ENCODE data around the gene CDH5. TPM values are rescaled to one million over a fixed set of nuclear protein-coding genes. Genes with fewer than 3 reads are reported as not detected.

The CDH5 gene
- total and polyA plus RNA-seq, 7 donors, result 15.1 to 48.4 (median 22.2) TPM

DNA sequence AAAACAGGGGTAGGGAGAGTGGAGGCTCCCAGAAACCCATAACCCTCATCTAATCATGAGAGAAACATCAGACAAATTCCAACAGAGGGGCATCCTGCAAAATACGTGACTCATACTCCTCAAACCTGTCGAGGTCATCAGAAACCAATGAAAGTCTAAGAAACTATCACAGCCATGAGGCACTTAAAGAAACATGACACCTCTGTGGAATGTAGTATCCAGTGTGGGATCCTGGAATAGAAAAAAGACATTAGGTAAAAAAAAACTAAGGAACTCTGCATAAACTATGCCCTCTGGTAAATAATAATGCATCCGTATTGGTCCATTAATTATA lies 16.4 kb downstream of the CDH5 start:
- H3K4me3 ChIP-seq, result no peak overlapping the region
- ATAC-seq, result peak in 2 of 4 donors; percentile 24 to 26
- H3K9me3 ChIP-seq, result no peaks in the 10 kb centered on the region
- 53 to 56% (median 53%) methylated on average over 3 of the region's 3 CpGs for WGBS, 3 donors
- peak overlapping the region; percentile 61 for H3K27ac ChIP-seq
- H3K4me1 ChIP-seq, result no peaks in the 10 kb centered on the region
- no peaks in the 10 kb centered on the region for H3K36me3 ChIP-seq (ENCODE audit: insufficient read depth in 1 of 2, low read depth in 1 of 2)
- DNase-seq, result no peak
- intact Hi-C loops (cut with DNase I), result no loop called here
- TF ChIP-seq, protein P1, sequence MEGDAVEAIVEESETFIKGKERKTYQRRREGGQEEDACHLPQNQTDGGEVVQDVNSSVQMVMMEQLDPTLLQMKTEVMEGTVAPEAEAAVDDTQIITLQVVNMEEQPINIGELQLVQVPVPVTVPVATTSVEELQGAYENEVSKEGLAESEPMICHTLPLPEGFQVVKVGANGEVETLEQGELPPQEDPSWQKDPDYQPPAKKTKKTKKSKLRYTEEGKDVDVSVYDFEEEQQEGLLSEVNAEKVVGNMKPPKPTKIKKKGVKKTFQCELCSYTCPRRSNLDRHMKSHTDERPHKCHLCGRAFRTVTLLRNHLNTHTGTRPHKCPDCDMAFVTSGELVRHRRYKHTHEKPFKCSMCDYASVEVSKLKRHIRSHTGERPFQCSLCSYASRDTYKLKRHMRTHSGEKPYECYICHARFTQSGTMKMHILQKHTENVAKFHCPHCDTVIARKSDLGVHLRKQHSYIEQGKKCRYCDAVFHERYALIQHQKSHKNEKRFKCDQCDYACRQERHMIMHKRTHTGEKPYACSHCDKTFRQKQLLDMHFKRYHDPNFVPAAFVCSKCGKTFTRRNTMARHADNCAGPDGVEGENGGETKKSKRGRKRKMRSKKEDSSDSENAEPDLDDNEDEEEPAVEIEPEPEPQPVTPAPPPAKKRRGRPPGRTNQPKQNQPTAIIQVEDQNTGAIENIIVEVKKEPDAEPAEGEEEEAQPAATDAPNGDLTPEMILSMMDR (IDR thresholded peaks at IDR 0.05), result no peak
- peaks cover 0 to 2% (median 0%) of the 10 kb centered on the region in 3 donors for H3K27me3 ChIP-seq (ENCODE audit: insufficient read depth in 3 of 3, low read length in 2 of 3)

DNA sequence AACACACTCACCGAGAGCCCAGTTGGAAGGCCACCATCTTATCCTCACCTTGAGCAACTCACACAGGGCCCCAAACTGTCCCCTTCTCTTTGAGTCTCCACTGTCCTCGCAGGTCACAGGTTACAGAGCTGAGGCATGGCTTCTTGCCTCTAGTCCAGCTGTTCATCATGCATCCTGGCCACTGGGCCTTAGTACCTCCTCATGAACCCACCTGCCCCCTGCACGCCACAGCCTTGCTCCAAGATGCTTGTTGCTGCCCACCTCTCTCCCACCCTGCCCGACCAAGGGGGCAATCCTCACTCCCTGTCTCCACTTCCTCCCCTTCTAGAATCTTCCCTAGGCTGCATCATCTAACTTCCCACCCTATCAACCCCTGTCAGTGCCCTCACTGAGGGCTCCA lies 17.1 kb downstream of the CDH5 start:
- DNase-seq (no peak), ATAC-seq (no peak)
- Histone ChIP-seq H3K27ac (peak overlapping the region; percentile 61), H3K4me3 (no peak overlapping the region), H3K9me3 (no peaks in the 10 kb centered on the region), H3K4me1 (no peaks in the 10 kb centered on the region), H3K27me3 (ENCODE audit: insufficient read depth in 3 of 3, low read length in 2 of 3) (peaks cover 0 to 2% (median 0%) of the 10 kb centered on the region in 3 donors), H3K36me3 (ENCODE audit: insufficient read depth in 1 of 2, low read depth in 1 of 2) (peaks cover 0 to 2% of the 10 kb centered on the region in 2 donors)
- intact Hi-C loops (cut with DNase I), result no loop called here
- TF ChIP-seq, protein P1 (IDR thresholded peaks at IDR 0.05), result no peak
- WGBS, 3 donors, result 75 to 89% (median 79%) methylated on average over 4 of the region's 4 CpGs

DNA sequence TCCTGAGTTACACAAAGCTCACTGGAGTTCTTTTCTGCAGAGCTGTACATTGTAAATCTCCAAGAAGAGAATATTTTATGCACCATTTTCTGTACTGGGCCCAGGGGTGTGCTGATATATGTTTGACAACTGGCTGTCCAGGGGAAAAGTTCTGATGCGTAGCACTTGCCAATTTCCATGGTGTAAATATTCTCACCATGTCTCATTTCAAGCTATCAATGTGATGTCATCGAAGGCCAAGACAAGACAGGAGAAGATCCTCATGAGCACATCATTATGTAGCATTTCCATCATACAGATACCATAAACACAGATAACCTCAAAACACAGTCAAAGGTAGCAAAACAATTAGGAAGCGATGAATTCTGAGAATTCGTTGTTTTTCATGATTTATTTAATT lies 18.9 kb downstream of the CDH5 start:
- Histone ChIP-seq H3K36me3 (ENCODE audit: insufficient read depth in 1 of 2, low read depth in 1 of 2) (peaks cover 0 to 8% of the 10 kb centered on the region in 2 donors), H3K27ac (no peak overlapping the region), H3K4me1 (no peaks in the 10 kb centered on the region), H3K4me3 (no peak overlapping the region), H3K9me3 (no peaks in the 10 kb centered on the region), H3K27me3 (ENCODE audit: insufficient read depth in 3 of 3, low read length in 2 of 3) (peaks cover 0 to 2% (median 0%) of the 10 kb centered on the region in 3 donors)
- DNase-seq, result no peak
- intact Hi-C loops (cut with DNase I), result no loop called here
- TF ChIP-seq, protein P1 (IDR thresholded peaks at IDR 0.05), result no peak
- 83 to 93% (median 90%) methylated on average over 4 of the region's 4 CpGs for WGBS, 3 donors
- ATAC-seq, result no peak

DNA sequence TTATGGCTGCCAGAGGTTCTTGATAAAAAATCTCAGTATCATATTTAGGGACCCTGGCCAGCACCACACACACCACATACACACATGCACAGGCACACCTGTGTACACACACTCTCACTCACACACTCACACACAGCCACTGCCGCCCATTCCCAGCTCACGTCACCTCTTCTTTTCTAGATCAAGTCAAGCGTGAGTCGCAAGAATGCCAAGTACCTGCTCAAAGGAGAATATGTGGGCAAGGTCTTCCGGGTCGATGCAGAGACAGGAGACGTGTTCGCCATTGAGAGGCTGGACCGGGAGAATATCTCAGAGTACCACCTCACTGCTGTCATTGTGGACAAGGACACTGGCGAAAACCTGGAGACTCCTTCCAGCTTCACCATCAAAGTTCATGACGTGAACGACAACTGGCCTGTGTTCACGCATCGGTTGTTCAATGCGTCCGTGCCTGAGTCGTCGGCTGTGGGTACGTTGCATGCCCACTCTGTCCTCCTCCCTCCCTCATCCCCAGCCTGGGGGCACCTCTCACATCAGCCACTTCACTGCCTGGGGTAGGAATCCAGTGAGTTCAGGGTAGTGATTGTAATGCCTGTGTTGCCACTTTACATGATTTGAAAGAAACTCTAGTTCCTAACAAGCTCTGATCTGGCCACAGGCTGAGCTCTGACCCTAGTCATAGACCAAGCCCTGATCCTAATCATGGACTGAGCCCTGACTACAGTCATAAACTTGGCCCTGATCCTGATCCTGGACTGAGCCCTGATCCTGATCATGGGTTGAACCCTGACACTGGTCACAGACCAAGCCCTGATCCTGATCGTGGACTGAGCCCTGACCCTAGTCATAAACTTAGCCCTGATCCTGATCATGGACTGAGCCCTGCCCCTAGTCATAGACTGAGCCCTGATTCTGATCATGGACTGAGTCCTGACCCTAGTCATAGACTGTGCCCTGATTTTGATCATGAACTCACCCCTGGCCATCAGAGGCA lies 20.4 kb downstream of the CDH5 start:
- ATAC-seq, result no peak
- Histone ChIP-seq H3K4me1 (no peaks in the 10 kb centered on the region), H3K9me3 (no peaks in the 10 kb centered on the region), H3K27ac (no peak overlapping the region), H3K27me3 (ENCODE audit: insufficient read depth in 3 of 3, low read length in 2 of 3) (peaks cover 0 to 2% (median 0%) of the 10 kb centered on the region in 3 donors), H3K36me3 (ENCODE audit: insufficient read depth in 1 of 2, low read depth in 1 of 2) (peaks cover 0 to 8% of the 10 kb centered on the region in 2 donors), H3K4me3 (no peak overlapping the region)
- 78 to 83% (median 79%) methylated on average over 20 of the region's 20 CpGs for WGBS, 3 donors
- TF ChIP-seq, protein P1 (IDR thresholded peaks at IDR 0.05), result no peak
- no peak for DNase-seq
- intact Hi-C loops (cut with DNase I), result no loop called here
